Tibial artery (tissue), 4 donors: ENCODE measurements around the gene AMOTL1.

Experiments
- DNase-seq, 2 donors: peaks; one replicate each; pipeline ENCODE4 v3.0.0-alpha.2; 2019
- H3K27ac ChIP-seq, 2 donors: fragments of 200-600 bp; sonication (generic) in 1 of 2; 1 replicate in 1 of 2; 2 replicates in 1 of 2; pipeline ENCODE4 v1.5.1; 2018 to 2019; ENCODE audit warnings: mild to moderate bottlenecking in 1 of 2
- H3K27me3 ChIP-seq, 2 donors: fragments of 200-600 bp; sonication (generic) in 1 of 2; one replicate each; pipeline versions ENCODE4 v1.5.1 to v1.6.0; 2016 to 2019
- H3K36me3 ChIP-seq, 3 donors: fragments of 200-600 bp; sonication (generic) in 2 of 3; one replicate each; pipeline ENCODE4 v1.5.1; 2016 to 2019; ENCODE audit warnings: mild to moderate bottlenecking in 2 of 3
- H3K4me1 ChIP-seq, 4 donors: fragments of 200-600 bp; sonication (generic) in 2 of 4; 1 replicate in 3 of 4; 2 replicates in 1 of 4; pipeline ENCODE4 v1.5.1; 2016 to 2019
- H3K4me3 ChIP-seq, 2 donors: fragments of 200-600 bp; sonication (generic) in 1 of 2; 1 replicate in 1 of 2; 2 replicates in 1 of 2; pipeline ENCODE4 v1.5.1; 2018 to 2019; ENCODE audit warnings: mild to moderate bottlenecking in 2 of 2
- H3K9me3 ChIP-seq, 3 donors: fragments of 200-600 bp; sonication (generic) in 1 of 3; one replicate each; pipeline ENCODE4 v1.5.1; 2016 to 2019
- CTCF ChIP-seq, 2 experiments: fragments of 200-600 bp in 1 of 2; fragments of 450-650 bp in 1 of 2; IDR thresholded peaks; one replicate each; pipeline ENCODE4 v1.5.1; 2017 to 2019; ENCODE audit warnings: antibody characterized with exemption in 2 of 2, mild to moderate bottlenecking in 1 of 2, moderate library complexity in 1 of 2
- intact Hi-C: fragments of 100-400 bp; cut with DNase I; formaldehyde crosslinking; loops from one replicate; pipeline ENCODE4 v1.15.0; 2023; ENCODE audit warnings: low total_unique reads

Gene AMOTL1

GRCh38 chr11:94825031-94825430 is 56.9 kb downstream of the AMOTL1 start:
- DNase-seq = no peak
- Histone ChIP-seq H3K9me3 (no peaks in the 10 kb centered on the region), H3K4me3 (no peak overlapping the region), H3K4me1 (peaks cover 0 to 4% (median 0%) of the 10 kb centered on the region in 4 donors), H3K27ac (no peak overlapping the region), H3K36me3 (peaks cover 54 to 74% (median 61%) of the 10 kb centered on the region in 3 donors), H3K27me3 (no peaks in the 10 kb centered on the region)
- TF ChIP-seq CTCF (IDR thresholded peaks at IDR 0.05) = no peak
- intact Hi-C loops = no loop called here

GRCh38 chr11:94825481-94825880 is 57.3 kb downstream of the AMOTL1 start:
- H3K4me1 ChIP-seq = peaks cover 0 to 4% (median 0%) of the 10 kb centered on the region in 4 donors
- DNase-seq = no peak
- no peaks in the 10 kb centered on the region for H3K27me3 ChIP-seq
- no peaks in the 10 kb centered on the region for H3K9me3 ChIP-seq
- H3K27ac ChIP-seq = no peak overlapping the region
- intact Hi-C loops = no loop called here
- H3K36me3 ChIP-seq = peaks cover 54 to 79% (median 62%) of the 10 kb centered on the region in 3 donors
- H3K4me3 ChIP-seq = no peak overlapping the region
- no peak for TF ChIP-seq CTCF (IDR thresholded peaks at IDR 0.05)

DNA sequence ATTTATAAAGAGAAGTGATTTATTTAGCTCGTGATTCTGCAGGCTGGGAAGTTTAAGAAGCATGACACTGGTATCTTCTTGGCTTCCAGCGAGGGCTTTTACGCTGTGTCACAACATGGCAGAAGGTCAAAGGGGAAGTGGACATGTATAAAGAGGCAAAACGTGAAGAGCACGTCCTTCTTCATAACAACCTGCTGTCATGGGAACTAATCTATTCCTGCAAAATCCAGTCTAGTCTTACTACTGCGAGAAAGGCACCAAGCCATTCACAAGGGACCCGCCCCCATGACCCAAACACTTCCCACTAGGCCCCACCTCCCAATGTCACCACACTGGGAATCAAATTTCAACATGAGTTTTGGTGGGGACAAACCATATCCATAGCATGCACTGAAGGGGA is 58.3 kb downstream of the AMOTL1 start:
- peaks cover 0 to 4% (median 0%) of the 10 kb centered on the region in 4 donors for H3K4me1 ChIP-seq
- no peak overlapping the region for H3K27ac ChIP-seq
- H3K36me3 ChIP-seq = peaks cover 59 to 78% (median 67%) of the 10 kb centered on the region in 3 donors
- no peak for DNase-seq
- H3K9me3 ChIP-seq = no peaks in the 10 kb centered on the region
- no peaks in the 10 kb centered on the region for H3K27me3 ChIP-seq
- intact Hi-C loops = no loop called here
- no peak overlapping the region for H3K4me3 ChIP-seq
- TF ChIP-seq CTCF (IDR thresholded peaks at IDR 0.05) = no peak

GRCh38 chr11:94828088-94828487 is 59.9 kb downstream of the AMOTL1 start:
- no peak for TF ChIP-seq CTCF (IDR thresholded peaks at IDR 0.05)
- DNase-seq = no peak
- intact Hi-C loops = no loop called here
- Histone ChIP-seq H3K27ac (no peak overlapping the region), H3K27me3 (no peaks in the 10 kb centered on the region), H3K4me3 (no peak overlapping the region), H3K9me3 (no peaks in the 10 kb centered on the region), H3K36me3 (peaks cover 57 to 74% (median 74%) of the 10 kb centered on the region in 3 donors), H3K4me1 (peaks cover 0 to 4% (median 0%) of the 10 kb centered on the region in 4 donors)

GRCh38 chr11:94830722-94831510 is 62.8 kb downstream of the AMOTL1 start:
- TF ChIP-seq CTCF (IDR thresholded peaks at IDR 0.05) = no peak
- peaks cover 0 to 17% (median 0%) of the 10 kb centered on the region in 4 donors for H3K4me1 ChIP-seq
- no peak overlapping the region for H3K27ac ChIP-seq
- H3K27me3 ChIP-seq = no peaks in the 10 kb centered on the region
- no peak for DNase-seq
- peaks cover 44 to 64% (median 56%) of the 10 kb centered on the region in 3 donors for H3K36me3 ChIP-seq
- H3K4me3 ChIP-seq = no peak overlapping the region
- intact Hi-C loops = no loop called here
- no peaks in the 10 kb centered on the region for H3K9me3 ChIP-seq
